ENCODE data around the gene UBAP1.
"Not testable (repeated sequence)": the region's sequence is repeated elsewhere in the genome, so short reads cannot be mapped to it uniquely, and the experiment has no call there.

The UBAP1 gene

DNA sequence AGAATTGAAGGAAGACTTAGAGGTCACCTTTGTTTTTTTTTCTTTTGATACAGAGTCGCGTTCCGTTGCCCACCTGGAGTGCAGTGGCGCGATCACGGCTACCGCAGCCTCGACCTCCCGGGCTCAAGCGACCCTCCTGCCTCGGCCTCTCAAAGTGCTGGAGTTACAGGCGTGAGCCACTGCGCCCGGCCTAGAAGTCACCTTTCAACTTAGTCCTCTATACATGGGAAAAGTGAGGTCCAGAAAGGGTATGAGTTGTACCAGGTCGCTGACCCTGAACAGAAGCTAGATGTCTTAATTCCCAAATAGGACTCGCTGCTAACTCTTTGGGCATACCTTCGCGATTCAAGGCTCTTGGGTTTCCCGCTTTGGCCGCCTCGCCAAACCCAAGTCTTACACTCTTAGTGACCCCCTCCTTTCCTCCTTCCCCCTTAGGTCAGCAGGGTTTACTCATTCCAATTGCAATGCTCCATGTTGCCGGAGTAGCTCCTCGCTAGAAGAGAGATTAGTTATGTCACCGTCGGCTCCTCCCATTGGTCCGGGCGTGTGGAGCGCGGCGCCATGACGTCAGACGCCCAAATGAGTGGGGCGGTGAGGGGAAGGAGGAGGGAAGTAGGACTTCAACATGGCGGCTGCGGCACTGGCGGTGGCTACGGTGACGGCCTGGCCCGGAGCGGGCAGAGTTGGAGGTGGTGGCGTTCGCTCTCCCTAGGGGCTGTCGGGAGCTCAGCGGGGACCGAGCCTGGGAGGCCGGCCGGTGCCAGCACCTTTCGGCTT lies at the start of gene UBAP1:
Gene UBAP1, plus strand, starts transcription at position 608 of the 777 bp plus-strand sequence. CDS start 41,872 bp downstream, outside the sequence.
- DNase-seq (ENCODE audit: low read depth in 2 of 2): peak; percentile 86 to 89

DNA sequence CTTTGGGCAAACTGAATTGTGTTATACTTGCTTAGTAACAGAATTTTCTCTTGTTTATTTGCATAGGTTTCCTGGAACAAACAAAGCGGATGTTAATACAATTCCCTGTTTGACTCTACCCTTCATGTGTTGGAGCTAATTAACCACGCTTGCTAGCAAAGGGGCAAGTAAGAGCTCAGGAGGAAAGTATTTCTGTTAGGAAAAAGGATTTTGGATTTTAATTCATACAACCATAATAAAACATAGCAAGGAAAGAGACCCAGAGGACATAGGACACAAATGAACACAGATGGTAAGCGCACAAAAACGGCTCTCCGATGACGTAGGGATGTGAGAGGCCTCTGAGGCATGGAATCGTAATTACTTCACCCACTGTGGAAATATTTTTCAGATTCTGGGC lies 47.3 kb upstream of the UBAP1 start:
- no peak for DNase-seq (ENCODE audit: low read depth in 2 of 2)

DNA sequence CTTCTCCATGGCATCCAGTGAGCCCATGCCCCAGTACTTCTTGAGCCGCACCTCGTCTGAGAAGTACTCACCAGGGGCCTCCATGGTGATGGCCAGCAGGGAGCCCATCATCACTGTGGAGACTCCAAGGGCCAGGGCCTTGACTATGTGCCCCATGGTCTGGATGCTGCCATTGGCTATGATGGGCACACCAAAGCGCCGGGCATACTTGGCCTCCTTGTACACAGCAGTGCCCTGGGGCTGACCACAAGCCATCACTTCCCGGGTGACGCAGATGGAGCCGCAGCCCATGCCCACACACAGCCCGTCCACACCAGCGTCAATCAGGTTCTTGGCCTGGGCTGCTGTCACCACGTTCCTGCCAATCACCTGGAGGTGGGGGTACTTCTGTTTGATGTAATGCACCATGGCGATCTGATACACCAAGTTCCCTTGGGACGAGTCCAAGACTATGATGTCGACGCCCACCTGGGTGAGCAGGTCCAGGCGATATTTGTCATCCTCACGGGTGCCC lies 45.4 kb upstream of the UBAP1 start:
- no peak for DNase-seq (ENCODE audit: low read depth in 2 of 2)

DNA sequence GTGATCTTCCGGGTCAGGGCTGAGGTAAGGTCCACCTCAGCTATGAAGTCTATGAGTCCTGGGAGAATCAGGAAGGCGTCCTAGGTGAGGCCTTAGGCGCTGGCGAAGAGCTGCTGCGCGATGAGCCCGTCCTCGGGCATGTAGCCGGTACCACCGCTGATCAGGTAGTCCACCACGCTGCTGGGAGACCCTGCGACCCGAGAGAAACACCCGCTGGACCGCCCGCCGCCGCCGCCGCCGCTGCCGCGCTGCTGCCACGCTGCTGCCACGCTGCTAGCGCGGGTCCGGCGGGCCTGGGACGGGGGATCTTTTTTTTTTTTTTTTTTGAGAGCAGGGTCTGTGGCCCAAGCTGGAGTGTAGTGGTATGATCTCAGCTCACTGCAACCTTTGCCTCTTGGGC lies 44.3 kb upstream of the UBAP1 start:
- DNase-seq (ENCODE audit: low read depth in 2 of 2): no peak

DNA sequence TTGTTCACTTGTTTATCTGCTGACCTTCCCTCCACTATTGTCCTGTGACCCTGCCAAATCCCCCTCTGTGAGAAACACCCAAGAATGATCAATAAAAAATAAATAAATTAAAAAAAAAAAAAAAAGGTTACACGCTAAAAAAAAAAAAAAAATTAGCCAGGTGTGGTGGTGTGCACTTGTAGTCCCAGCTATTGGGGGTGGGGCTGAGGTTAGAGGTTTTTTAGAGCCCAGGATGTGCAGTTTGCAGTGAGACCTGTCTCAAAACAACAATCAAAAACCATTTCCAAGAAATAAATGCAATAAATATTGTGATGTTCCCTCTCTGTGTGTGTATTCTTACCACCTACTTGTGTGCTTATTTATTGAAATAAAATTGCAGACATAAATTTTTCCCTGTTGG lies 40.2 kb upstream of the UBAP1 start:
- DNase-seq (ENCODE audit: low read depth in 2 of 2): not testable (repeated sequence)

DNA sequence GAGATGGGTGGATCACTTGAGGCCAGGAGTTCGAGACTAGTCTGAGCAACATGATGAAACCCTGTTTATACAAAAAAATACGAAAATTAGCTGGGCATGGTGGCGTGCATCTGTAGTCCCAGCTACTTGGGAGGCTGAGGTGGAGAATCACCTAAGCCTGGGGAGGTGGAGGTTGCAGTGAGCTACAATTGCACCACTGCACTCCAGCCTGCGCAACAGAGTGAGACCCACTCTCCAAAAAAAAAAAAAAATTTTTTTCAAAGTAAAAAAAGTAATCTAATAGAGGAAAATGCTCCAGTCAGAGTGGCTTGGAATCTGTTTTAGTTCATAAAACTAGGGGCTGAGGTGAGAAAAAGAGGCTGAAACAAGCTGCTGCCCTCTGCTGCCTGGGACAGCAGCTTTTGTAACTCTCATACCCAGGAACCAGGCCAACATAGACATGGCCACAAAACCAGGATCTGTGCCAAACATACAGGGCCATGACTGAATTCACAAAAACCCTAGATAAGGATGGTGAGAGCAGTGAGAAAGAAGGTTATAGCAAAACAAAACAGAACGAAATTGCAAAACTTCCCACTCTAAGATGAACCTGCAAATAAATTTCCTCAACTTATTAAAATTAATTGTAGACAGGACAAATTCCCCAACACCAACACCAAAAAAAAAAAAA lies 39.2 kb upstream of the UBAP1 start:
- no peak for DNase-seq (ENCODE audit: low read depth in 2 of 2)

DNA sequence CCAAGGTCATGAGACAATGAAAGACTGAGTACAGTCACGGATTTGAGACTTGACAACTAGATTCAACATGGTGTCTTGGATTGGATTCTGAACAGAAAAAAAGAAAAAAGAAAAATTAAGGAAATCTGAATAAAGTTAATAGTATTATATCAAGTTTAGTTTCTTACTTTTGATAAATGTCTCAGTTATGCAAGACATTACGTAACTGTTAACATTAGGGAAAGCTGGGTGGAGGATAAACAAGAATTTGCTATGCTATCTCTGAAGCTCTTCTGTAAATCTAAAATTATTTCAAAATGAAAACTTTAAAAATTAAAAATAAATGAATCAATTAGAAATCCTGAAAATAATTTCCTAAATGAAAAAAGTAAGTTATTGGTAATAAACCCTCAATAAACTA lies 38.0 kb upstream of the UBAP1 start:
- DNase-seq (ENCODE audit: low read depth in 2 of 2): no peak

DNA sequence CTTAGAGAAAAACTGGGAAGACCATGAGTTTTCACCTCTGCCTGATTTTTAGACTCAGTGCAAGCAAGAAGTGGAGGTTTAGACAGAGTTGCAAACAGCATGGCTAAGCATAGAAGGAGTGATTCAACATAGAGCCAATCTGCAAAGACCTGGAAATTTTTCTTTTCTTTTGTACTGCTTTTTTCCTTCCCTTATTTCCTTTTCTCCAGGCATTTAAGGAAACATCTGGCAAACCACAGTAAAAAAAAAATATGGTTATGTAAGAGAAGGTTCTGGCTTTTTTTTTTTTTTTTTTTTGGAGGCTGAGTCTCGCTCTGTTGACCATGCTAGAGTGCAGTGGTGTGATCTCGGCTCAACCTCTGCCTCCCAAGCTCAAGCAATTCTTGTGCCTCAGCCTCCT lies 35.7 kb upstream of the UBAP1 start:
- no peak for DNase-seq (ENCODE audit: low read depth in 2 of 2)

DNA sequence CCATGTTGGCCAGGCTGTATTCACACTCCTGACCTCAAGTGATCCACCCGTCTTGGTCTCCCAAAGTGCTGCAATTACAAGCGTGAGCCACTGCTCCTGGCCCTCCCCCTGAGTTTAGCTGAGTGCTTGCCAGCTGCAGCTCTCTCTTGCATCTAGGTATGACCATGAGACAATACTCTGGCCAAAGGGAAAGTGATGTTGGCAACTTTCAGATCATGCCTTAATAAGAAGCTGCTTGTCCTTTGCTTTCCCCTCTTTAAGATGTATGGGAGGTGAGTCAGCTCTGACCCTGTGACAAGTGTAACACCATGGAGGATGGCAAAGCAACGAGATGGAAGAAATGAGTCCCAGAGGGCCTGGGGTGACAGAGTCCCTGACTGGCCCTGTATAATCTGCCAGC lies 33.7 kb upstream of the UBAP1 start:
- DNase-seq (ENCODE audit: low read depth in 2 of 2): no peak

DNA sequence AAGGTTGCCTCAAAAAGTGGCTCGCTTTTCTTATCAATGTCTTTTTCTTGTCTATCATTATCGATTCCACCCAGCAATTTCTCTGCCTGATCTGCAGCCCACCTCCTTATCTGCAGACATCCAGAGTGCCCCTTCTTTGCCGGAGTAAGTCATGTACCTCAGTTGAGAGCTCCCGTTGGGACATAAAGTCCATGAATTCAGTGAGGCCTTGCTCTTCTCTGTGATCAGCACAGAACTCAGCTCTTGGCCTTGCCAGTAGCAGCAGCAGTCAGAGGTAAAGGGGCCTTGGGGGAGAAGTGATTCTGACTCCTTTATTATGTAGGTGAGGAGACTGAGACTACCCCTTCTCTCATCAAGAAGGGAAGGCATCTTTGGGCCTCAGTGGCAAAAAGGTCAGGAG lies 27.4 kb upstream of the UBAP1 start:
- DNase-seq (ENCODE audit: low read depth in 2 of 2): no peak

DNA sequence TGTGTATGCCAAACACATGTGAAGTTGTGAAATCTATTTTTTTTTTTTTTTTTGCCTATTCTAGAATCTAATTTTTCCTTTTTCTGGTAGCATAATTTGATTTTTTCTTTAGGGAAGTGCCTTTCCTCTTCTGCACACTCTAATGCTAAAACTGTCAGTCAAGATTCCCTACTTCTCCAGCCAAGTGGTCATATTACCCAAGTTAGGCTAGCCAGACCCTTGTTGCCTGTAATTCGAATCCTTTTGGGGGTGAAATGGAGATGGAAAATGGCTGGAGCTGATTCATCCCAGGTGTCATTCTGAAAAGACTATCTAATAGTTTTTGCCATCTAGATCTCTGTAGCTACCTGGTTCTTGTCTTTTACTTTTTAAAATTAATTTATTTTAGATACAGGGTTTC lies 24.8 kb upstream of the UBAP1 start:
- no peak for DNase-seq (ENCODE audit: low read depth in 2 of 2)

DNA sequence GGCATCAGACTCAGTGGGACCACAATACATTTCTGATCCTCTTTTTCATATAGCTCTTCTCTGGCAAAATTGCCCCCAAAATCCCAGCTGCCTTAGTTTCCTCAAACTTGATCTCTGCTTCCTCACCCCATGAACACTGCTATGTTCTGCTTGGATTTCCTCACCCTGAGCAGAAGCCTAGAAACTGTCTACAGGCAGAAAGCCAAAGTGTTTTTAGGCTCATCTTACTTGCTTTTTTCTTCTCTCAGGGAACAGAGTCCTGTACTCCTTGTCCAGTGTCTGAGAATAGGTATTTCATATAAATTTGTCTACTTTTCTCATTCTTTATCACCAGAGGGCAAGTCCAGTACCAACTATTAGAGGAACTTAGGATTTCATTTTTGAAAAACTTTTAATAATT lies 21.5 kb upstream of the UBAP1 start:
- no peak for DNase-seq (ENCODE audit: low read depth in 2 of 2)

DNA sequence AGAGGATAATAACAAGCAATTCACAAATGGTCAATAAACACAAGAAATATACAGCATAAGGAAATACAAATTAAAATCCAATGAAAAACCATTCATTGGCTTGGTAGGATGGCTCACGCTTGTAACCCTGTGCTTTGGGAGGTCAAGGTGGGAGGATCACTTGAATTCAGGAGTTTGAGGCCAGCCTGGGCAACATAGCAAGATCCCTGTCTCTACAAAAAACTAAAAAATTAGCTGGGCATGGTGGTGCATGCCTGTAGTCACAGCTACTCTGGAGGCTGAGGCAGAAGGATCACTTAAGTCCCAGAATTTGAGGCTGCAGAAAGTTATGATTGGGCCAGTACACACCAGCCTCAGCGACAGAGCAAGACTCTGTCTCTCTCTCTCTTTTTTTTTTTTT lies 20.9 kb upstream of the UBAP1 start:
- DNase-seq (ENCODE audit: low read depth in 2 of 2): no peak

DNA sequence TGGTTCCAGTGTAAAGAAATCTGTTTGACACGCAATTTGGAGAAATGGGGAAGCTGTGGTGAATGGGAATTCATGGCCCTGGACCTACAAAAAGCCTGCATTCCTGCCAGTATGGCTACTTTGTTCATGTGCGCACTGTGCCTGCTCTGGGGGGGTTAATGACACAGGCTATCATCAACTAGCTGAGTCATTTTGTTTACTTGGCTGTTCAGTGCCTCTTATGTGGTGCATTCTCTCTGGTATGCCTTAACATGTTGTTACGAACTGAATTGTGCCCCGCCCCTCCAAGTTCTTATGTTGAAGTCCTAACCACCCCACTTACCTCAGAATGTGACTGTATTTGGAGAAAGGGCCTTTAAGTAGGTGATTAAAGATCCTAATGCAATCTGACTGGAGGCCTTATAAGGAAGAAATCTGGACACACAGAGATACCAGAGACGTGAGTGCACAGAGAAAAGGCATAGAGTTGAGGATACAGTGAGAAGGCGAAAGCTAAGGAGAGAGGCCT lies 20.4 kb upstream of the UBAP1 start:
- no peak for DNase-seq (ENCODE audit: low read depth in 2 of 2)

DNA sequence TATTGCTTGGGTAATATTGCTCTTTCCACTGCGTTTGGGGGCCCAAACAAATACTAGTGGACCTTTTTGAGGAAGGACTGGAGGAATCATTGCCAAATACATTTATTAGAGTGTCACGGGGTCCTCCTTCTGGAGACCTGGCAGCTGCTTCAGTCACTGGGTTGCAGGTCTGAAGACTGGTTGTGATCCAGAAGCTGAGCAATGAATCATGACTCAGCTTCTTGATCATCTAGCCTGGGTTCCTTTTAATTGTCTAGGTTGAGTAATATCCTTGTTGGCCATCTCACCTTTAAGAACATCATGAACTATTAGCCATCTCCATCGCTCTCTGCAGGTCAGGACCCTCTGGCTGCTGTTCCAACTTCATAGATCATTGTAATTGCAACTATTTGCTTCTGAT lies 15.4 kb upstream of the UBAP1 start:
- DNase-seq (ENCODE audit: low read depth in 2 of 2): no peak

DNA sequence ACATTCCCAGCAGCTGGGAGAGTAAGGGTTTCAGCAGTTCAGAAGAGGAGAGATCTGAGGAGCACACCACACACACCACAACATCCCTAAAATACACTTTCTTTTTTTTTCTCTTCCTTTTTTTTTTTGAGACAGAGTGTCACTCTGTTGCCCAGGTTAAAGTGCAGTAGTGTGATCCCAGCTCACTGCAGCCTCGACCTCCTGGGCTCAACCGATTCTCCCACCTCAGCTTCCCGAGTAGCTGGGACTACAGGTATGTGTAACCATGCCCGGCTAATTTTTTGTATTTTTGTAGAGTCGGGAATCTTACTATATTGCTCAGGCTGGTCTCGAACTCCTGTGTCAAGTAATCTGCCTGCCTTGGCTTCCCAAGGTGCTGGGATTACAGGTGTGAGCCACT lies 9.7 kb upstream of the UBAP1 start:
- DNase-seq (ENCODE audit: low read depth in 2 of 2): no peak

DNA sequence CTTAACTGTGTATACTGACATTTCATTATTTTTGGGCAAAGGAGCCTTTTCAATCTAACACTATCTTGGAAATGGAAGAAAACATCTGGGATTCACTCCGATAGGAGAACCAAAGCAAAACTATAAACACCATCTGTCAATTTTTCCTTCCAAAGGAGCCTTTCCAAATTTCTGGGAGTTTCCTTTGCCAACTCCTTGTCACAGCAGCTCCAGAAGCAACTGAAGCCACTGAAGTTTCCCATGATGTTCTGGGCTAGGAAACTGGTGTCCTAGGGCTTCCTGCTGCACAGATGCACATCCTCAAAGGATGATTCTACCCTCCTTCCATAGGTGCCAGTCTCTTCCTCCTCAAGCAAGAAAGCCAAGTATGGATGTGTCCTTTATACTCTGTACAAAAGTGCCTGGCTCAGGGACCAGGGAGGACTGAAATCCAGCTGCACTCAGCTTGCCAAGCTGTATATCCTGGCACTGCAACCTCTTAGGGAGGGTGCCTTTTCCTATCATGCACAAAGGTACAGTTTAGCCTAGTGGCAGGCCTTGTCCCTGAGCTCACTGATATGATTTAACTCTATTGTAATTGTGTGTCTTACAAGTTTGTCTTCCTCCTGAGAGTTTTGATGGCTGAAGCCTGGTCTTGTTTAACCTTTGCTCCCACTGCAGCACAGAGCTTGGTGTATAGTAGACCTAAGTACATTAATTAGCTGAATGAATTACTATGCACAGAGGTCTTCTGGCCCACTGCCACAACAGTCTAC lies 8.4 kb upstream of the UBAP1 start:
- no peak for DNase-seq (ENCODE audit: low read depth in 2 of 2)

DNA sequence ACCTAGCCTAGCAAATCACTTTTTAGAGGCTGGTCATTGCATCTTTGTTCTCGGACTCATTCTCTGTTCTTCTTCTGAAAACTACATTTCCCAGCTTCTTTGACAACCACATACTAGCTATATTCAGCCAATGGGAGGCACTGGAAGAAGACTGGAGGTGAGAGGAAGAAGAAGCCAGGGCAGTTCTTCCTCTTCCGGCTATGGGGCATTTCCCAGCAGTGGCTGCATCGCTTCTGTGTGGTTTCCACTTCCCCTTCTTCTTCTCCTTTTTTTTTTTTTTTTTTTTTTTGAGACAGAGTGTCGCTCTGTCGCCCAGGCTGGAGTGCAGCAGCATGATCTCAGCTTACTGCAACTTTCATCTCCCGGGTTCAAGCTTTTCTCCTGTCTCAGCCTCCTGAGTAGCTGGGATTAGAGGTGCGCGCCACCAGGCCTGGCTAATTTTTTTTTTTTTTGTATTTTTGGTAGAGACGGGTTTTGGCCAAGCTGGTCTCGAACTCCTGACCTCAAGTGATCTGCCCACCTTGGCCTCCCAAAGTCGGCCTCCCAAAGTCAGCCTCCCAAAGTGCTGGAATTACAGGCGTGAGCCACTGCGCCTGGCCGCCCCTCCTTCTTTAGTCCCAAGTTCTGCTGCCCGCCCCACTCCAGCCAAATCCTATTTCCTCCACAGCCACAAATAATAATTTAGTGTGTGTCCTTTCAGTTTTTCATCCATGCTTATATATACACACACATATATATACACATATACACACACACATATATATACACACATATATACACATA lies 6.9 kb upstream of the UBAP1 start:
- no peak for DNase-seq (ENCODE audit: low read depth in 2 of 2)

DNA sequence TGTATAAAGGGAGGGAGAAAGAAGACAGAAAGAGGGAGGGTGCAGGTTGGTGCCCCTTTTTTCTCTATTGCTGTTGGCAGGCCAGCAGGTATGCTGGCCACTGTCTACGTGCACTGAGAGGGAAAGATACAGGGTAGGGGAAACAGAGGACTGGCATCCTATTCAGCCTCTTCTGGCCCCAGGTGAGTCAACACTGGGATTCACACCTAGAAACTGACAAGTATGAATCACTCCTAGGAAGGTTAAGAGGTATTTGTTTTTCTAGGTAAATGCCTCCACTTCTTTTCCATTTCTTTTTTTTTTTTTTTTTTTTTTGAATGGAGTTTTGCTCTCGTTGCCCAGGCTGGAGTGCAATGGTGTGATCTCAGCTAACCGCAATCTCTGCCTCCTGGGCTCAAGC lies 2.8 kb upstream of the UBAP1 start:
- no peak for DNase-seq (ENCODE audit: low read depth in 2 of 2)

DNA sequence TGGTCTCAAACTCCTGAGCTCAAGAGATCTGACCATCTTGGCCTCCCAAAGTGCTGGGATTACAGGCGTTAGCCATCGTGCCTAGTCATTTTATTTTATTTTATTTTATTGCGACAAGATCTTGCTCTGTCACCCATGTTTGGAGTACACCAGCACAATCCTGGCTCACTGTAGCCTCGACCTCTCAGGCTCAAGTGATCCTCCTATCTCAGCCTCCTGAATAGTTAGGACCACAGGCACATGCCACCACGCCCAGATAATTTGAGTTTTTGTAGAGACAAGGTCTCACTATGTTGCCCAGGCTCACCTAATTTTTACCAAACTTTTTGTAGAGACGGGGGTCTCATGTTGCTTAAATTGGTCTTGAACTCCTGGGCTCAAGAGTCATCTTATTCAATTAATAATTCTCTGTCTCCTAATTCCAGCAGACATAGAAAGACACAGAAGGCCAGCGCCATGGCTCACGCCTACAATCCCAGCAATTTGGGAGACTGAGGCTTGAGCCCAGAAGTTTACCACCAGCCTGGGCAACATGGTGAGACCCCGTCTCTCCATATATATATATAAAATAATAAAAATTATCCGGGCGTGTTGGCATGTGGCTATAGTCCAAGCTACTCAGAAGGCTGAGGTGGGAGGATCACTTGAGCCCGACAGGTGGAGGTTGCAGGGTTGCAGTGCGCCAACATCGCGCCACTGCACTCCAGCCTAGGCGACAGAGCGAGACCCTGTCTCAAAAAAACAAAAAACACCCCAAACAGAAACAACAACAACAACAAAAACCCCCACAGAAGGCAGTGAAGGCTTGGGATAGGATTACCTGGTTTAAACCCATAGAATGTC lies 1.0 kb upstream of the UBAP1 start:
- no peak for DNase-seq (ENCODE audit: low read depth in 2 of 2)
